GM12892 (cell line): ENCODE data around the gene MFSD11.
"Not testable (repeated sequence)": the region's sequence is repeated elsewhere in the genome, so short reads cannot be mapped to it uniquely, and the experiment has no call there.

Experiments used
- DNase-seq: peaks from one replicate; pipeline ENCODE4 v3.0.0; 2011; ENCODE audit not compliant: insufficient read length
- FAIRE-seq: peaks from 2 replicates; lab custom pipeline; 2011; peaks lifted over from hg19 to GRCh38; lab: Jason Lieb, UNC
- POLR2A ChIP-seq: IDR thresholded peaks from 2 replicates; pipeline ENCODE4 v1.6.1; 2011; ENCODE audit warnings: low read depth, low read length, control low read depth
- POLR2AphosphoS5 ChIP-seq: IDR thresholded peaks from 2 replicates; pipeline ENCODE4 v1.6.1; 2011; ENCODE audit warnings: low read depth, low read length, control low read depth
- TAF1 ChIP-seq: IDR thresholded peaks from 2 replicates; pipeline ENCODE4 v1.6.1; 2011; ENCODE audit warnings: low read depth, mild to moderate bottlenecking, control low read depth, low read length, borderline replicate concordance

Gene MFSD11

DNA sequence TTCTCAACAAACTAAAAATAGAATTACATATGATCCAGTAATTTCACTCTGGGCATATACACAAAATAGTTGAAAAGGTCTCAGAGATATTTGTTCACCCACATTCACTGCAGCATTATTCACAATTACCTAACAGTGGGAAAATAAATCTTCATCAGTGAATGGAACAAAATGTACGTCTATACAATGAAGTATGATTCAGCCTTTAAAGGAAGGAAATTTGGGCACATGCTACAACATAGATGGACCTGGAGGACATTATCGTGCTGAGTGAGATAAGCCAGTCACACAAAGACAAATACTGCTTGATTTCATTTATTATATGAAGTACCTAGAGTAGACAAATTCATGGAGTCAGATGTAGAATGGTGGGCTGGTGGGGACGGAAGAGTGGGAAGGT lies 47.0 kb downstream of the MFSD11 start:
- FAIRE-seq (no peak), DNase-seq (no peak)
- no peak for TF ChIP-seq TAF1
- TF ChIP-seq POLR2A, result no peak
- TF ChIP-seq POLR2AphosphoS5, result no peak

DNA sequence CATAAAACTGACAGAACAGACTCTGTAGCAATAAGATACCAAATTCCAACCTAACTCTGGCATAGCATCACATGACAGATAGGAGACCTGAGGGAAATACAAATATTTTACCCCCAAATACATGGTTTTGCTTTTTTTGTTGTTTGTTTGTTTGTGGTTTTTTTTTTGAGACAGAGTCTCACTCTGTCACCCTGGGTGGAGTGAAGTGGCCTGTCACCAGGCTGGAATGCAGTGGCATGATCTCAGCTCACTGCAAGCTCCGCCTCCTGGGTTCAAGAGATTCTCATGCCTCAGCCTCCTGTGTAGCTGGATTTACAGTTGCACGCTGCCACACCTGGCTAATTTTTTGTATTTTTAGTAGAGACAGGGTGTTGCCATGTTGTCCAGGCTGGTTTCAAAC lies 49.9 kb downstream of the MFSD11 start:
- not testable (repeated sequence) for DNase-seq, FAIRE-seq

DNA sequence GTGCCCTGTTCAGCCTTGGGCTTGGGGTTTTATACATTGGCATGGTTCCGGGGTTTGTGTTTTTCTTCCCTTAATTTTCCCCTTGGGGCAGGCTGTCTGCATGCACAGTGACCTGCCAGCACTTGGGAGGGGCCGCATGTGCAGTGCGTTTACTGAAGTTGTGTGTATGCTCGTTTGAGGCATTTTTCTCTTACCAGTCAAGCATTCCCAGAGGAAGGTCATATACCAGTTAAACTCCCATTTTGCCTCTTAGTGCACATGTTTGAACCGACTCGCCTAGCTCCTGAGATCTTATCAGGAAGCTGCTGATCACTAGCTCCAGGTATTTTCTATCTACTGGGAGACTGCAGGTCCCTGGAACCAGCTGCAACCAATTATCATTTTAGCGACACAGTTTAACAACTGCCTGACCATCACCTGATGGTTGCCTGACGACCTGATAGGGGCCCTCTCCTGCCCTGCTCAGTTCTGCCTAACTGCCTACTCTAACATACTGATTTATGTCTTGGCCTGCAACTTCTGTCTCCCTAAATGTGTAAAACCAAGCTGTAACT lies 51.4 kb downstream of the MFSD11 start:
- TF ChIP-seq TAF1 (no peak), POLR2AphosphoS5 (no peak), POLR2A (no peak)
- FAIRE-seq (no peak), DNase-seq (no peak)

DNA sequence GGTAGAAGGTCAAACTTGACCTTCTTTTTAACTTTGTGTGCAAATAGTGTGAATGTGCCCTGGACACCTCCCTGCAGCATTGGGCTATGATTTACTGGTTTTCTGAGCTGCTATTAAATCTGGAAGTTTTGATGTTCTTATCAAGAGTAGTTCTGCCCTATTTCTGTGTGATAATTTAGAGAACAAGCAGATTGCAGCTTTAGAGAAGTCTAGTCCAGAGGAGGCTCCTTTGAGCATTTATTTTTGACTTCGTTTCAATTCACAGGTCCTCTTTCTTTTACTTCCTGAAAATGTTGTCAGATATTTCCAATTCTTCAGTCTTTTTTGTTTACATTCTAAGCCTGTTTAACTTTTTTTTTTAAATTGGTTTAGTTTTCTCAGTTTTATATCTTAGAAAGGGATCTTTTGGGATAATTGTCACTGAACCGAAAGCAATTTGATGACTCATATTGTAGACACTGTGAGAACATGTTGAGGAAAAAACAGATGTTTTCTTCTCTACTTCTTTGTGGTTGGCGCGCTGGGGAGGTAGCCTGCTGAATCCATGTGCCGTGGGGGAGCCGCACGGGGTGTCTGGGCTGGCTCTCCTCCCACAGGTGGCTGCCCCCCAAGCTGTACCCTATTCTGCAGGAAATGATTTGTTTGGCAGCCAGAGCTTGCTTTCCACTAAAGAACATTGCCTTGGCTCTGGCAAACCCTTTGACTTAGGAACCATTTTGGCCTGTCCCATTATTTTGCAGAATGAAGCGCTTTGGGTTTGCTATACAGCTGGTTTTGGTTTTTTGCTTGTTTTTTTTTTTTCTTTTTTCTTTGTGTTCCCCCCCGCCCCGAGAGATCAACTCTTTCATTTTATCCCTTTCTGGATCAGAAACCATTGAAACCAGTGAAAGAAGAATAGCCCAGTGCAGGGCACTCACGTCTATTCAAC lies 53.4 kb downstream of the MFSD11 start:
- DNase-seq (peak; percentile 27), FAIRE-seq (no peak)
- TF ChIP-seq POLR2AphosphoS5, result no peak
- no peak for TF ChIP-seq POLR2A
- TF ChIP-seq TAF1, result no peak

DNA sequence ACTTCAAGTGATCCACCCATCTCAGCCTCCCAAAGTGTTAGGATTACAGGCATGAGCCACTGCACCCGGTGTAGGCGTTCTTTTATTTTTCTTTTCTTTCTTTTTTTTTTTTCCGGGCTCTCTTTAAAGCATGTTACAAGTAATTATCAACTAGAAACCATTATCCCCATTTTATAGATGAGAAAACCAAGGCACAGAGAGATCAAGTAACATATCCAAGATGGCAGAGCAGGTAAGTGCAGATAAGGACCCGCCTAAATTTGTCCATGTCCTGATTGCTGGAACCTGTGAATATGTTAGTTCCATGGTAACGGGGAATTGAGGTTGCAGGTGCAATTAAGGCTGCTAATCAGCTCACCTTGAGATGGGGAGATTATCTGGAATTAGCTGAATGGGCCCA lies 54.4 kb downstream of the MFSD11 start:
- no peak for DNase-seq
- no peak for FAIRE-seq
- TF ChIP-seq TAF1, result no peak
- no peak for TF ChIP-seq POLR2AphosphoS5
- TF ChIP-seq POLR2A, result no peak

DNA sequence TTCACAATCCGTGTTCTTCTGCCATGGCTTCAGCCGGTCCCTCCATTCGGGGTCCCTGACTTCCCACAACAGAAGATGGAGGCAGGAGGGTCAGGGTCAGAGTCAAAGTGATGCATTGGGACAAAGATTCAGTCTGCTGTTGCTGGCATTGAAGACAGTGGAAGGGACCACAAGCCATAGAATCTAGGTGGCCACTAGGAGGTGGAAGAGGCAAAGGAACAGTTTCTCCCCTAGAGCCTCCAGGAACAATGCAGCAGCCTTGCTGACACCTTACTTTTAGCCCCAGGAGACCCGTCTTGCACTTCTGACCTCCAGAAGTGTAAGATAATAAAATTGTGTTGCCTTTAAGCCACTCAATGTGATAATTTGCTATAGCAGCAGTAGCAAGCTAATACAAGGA lies 55.9 kb downstream of the MFSD11 start:
- DNase-seq, result no peak
- no peak for FAIRE-seq
- no peak for TF ChIP-seq TAF1
- no peak for TF ChIP-seq POLR2A
- no peak for TF ChIP-seq POLR2AphosphoS5

DNA sequence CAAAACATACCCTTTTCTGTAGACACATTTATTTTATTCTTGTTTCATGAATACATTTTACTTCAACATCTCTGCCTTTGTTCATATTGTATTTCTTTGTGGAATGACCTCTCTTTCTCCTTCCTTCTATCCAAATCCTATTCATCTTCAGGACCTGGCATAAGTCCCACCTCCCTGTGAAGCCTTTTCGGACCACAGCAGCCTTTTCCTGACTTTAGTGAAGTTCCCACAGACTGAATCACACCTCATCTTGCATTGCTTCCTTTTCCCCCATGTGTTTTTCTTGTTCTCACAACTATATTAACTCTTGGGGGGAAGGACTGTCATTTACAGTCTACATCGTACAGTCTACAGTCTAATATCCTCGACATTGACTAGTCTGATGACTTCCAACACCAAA lies 58.2 kb downstream of the MFSD11 start:
- no peak for TF ChIP-seq POLR2AphosphoS5
- TF ChIP-seq TAF1, result no peak
- TF ChIP-seq POLR2A, result no peak
- DNase-seq (no peak), FAIRE-seq (no peak)

DNA sequence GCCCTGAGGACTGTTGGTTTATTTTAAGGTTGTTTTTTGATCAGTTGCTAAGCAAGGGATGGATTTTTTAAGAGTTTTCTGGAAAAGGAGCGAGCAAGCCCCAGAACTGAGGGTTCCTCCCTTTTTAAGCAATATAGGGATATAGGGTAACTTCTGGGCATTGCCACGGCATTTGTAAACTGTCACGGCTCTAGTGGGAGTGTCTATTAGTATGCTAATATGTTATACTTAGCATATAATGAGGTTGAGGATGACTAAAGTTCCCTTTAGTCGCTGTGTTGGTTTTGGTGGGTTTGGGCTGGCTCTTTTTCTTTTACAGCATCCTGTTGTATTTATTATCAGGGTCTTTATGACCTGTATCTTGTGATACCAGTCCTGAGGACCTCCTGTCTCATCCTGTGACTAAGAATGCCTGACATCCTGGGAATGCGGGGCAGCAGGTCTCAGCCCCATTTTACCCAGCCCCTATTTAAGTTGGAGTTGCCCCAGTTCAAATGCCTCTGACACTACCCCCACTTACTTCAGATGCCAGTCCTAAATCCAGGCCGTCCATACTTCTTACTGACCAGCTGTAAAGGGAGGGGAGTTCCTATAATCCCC lies 59.4 kb downstream of the MFSD11 start:
- no peak for FAIRE-seq
- DNase-seq, result no peak
- TF ChIP-seq TAF1 (no peak), POLR2AphosphoS5 (no peak), POLR2A (no peak)

DNA sequence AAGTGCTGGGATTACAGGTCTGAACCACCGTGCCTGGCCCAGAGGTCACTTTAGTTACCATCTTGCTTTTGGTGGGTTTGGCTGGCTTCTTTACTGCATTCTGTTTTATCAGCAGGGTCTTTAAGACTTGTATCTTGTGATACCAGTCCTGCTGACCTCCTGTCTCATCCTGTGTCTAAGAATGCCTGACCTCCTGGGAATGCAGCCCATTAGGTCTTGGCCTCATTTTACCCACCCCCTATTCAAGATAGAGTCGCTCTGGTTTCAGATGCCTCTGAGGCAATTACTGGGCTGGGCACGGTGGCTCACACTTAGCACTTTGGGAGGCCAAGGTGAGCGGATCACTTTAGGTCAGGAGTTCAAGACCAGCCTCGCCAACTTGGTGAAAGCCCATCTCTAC lies 63.8 kb downstream of the MFSD11 start:
- DNase-seq, result no peak
- TF ChIP-seq POLR2AphosphoS5, result no peak
- FAIRE-seq, result no peak

DNA sequence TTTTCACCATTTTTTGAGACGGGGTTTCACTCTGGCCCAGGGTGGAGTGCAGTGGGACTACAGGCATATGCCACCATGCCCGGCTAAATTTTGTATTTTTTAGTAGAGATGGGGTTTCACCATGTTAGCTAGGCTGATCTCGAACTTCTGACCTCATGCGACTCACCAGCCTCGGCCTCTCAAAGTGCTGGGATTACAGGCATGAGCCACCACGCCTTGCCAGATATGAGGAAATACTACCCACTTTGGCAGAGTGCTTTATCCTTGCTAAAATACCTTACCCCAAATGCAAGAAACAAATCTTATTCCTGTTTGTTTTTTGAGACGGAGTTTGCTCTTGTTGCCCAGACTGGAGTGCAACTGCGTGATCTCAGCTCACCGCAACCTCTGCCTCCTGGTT lies 67.4 kb downstream of the MFSD11 start:
- FAIRE-seq, result no peak
- DNase-seq, result no peak
- TF ChIP-seq POLR2A, result no peak

DNA sequence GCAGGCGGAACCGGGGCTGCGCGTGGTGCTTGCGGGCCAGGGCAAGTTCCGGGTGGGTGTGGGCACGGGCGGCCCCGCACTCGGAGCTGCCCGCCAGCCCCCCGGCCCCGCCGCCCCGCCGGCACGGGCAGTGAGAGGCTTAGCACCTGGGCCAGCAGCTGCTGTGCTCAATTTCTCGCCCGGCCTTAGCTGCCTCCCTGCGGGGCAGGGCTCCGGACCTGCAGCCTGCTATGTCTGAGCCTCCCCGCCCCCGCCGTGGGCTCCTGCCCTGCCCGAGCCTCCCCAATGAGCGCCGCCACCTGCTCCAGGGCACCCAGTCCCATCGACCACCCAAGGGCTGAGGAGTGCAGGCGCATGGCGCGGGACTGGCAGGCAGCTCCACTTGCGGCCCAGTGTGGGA lies 68.2 kb downstream of the MFSD11 start:
- DNase-seq, FAIRE-seq: not testable (repeated sequence)

DNA sequence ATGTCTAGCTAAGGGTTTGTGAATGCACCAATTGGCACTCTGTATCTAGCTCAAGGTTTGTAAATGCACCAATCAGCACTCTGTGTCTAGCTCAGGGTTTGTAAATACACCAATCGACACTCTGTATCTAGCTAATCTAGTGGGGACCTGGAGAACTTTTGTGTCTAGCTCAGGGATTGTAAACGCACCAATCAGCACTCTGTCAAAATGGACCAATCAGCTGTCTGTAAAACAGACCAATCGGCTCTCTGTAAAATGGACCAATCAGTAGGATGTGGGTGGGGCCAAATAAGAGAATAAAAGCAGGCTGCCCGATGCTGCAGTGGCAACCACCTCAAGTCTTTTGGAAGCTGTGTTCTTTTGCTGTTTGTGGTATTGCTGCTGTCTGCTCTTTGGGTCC lies 68.8 kb downstream of the MFSD11 start:
- not testable (repeated sequence) for FAIRE-seq, DNase-seq
